Calu3 (cell line): ENCODE data around the gene PLEK2. TPM values are rescaled to one million over a fixed set of nuclear protein-coding genes. Genes with fewer than 3 reads are reported as not detected.

ENCODE experiments used
- BruUV-seq: library from RNA; stranded (reverse); fragments of 400-500 nt; replicated peaks from 2 replicates; lab custom pipeline; 2021; lab: Mats Ljungman, UMichigan
- CTCF ChIA-PET: fragments of 300-600 bp; sonication (Branson Sonifier 250); formaldehyde crosslinking; loops from one replicate; lab custom pipeline; 2022; ENCODE audit warnings: antibody characterized with exemption; lab: Charles Lee
- DNase-seq: peaks from one replicate; pipeline ENCODE4 v3.0.0; 2022
- H3K27ac Mint-ChIP-seq: one replicate; pipeline ENCODE4 v1.8.0; 2022; ENCODE audit warnings: mixed read lengths; ENCODE audit not compliant: unreplicated experiment
- H3K27me3 Mint-ChIP-seq: one replicate; pipeline ENCODE4 v1.8.0; 2022; ENCODE audit warnings: mixed read lengths; ENCODE audit not compliant: unreplicated experiment
- H3K36me3 Mint-ChIP-seq: one replicate; pipeline ENCODE4 v1.8.0; 2022; ENCODE audit warnings: mild to moderate bottlenecking, moderate library complexity, mixed read lengths; ENCODE audit not compliant: insufficient read depth, unreplicated experiment
- H3K4me1 Mint-ChIP-seq: one replicate; pipeline ENCODE4 v1.8.0; 2022; ENCODE audit warnings: mild to moderate bottlenecking, low read depth, mixed read lengths; ENCODE audit not compliant: unreplicated experiment
- H3K4me3 Mint-ChIP-seq: one replicate; pipeline ENCODE4 v1.8.0; 2022; ENCODE audit warnings: mild to moderate bottlenecking, low read depth, moderate library complexity, mixed read lengths; ENCODE audit not compliant: unreplicated experiment
- H3K9me3 Mint-ChIP-seq: one replicate; pipeline ENCODE4 v1.8.0; 2022; ENCODE audit warnings: low read depth, mixed read lengths; ENCODE audit not compliant: unreplicated experiment
- CTCF ChIP-seq: fragments of 200-600 bp; IDR thresholded peaks from one replicate; pipeline ENCODE4 v1.8.0; 2022; ENCODE audit warnings: antibody characterized with exemption; ENCODE audit not compliant: unreplicated experiment
- intact Hi-C: fragments of 100-400 bp; cut with micrococcal nuclease; formaldehyde crosslinking; loops from one replicate; pipeline ENCODE4 v1.10.0; 2022; ENCODE audit not compliant: unreplicated experiment
- total RNA-seq: library from RNA; stranded (reverse); gene quantifications from 2 replicates; pipeline ENCODE4 v1.2.3, GENCODE V29; 2022

PLEK2 gene
- total RNA-seq, 1 experiment from 2014 or later, result 39.5 TPM

- CTCF ChIA-PET, result interaction anchor here (0.7 to 0.8 kb wide), 2 partner anchors 22 to 23 kb away, joined by 3 to 4 read pairs; no protein-coding TSS in a partner anchor
- peaks cover 11% of the 10 kb centered on the region for H3K36me3 Mint-ChIP-seq
- no peaks in the 10 kb centered on the region for H3K27me3 Mint-ChIP-seq
- BruUV-seq, result no TSS peak
- intact Hi-C loops, result no loop called here
- no peak overlapping the region for H3K27ac Mint-ChIP-seq
- H3K4me1 Mint-ChIP-seq, result peaks cover 11% of the 10 kb centered on the region
- H3K9me3 Mint-ChIP-seq, result no peaks in the 10 kb centered on the region
- H3K4me3 Mint-ChIP-seq, result no peak overlapping the region
- no peak for DNase-seq
- no peak for TF ChIP-seq CTCF
These were observed 6.2 kb downstream of the PLEK2 start for GRCh38 chr14:67405771-67406170.

DNA sequence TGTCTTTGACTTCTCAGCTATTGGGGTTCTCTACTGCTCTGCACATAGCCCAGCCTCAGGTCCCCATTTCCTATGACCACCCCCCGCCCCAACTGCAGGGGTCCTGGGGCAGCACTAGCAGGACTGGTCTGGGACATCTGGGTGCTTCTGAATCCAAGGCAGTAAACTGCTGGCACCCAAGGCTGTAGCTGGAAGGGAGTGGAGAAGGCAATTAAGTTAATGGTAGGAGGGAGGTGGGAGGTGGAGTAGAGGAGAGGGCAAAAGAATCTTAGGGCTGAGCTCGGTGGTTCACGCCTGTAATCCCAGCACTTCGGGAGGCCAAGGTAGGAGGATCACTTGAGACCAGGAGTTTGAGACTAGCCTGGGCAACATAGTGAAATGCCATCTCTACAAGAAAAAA is 11.5 kb downstream of the PLEK2 start:
- no peak overlapping the region for H3K27ac Mint-ChIP-seq
- TF ChIP-seq CTCF, result no peak
- peaks cover 17% of the 10 kb centered on the region for H3K36me3 Mint-ChIP-seq
- no TSS peak for BruUV-seq
- H3K9me3 Mint-ChIP-seq, result no peaks in the 10 kb centered on the region
- H3K27me3 Mint-ChIP-seq, result no peaks in the 10 kb centered on the region
- H3K4me1 Mint-ChIP-seq, result peaks cover 11% of the 10 kb centered on the region
- CTCF ChIA-PET, result no interaction called here
- intact Hi-C loops, result no loop called here
- no peak for DNase-seq
- H3K4me3 Mint-ChIP-seq, result no peak overlapping the region

DNA sequence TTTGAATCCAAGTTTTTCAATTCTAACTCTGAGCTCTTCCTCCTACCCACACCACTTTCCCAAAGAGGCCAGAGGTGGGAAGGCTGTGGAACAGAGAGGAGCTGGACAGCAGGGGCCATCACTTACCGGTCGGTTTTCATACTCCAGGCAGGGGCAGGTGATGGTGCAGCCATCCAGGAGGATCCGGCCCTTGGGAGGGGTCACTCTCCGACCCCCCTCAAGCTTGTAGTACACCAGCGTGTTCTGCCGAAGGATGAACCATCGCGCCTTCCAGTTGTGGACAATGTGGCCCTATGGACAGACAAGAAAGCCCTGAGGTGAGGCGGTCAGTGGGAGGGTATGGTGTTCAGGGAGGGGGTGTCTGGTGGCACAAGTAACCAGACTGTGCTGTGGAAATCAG is 14.4 kb downstream of the PLEK2 start:
- BruUV-seq, result no TSS peak
- Mint-ChIP-seq H3K9me3 (no peaks in the 10 kb centered on the region), H3K36me3 (peaks cover 14% of the 10 kb centered on the region), H3K4me1 (peaks cover 11% of the 10 kb centered on the region), H3K27me3 (no peaks in the 10 kb centered on the region), H3K27ac (no peak overlapping the region), H3K4me3 (no peak overlapping the region)
- intact Hi-C loops, result no loop called here
- TF ChIP-seq CTCF, result no peak
- CTCF ChIA-PET, result interaction anchor here (0.6 kb wide), 1 partner anchor 38 kb away, joined by 4 read pairs; no protein-coding TSS in a partner anchor
- no peak for DNase-seq

- DNase-seq, result no peak
- intact Hi-C loops, result no loop called here
- Mint-ChIP-seq H3K36me3 (peaks cover 24% of the 10 kb centered on the region), H3K4me1 (peaks cover 11% of the 10 kb centered on the region), H3K27me3 (no peaks in the 10 kb centered on the region), H3K27ac (no peak overlapping the region), H3K4me3 (no peak overlapping the region), H3K9me3 (no peaks in the 10 kb centered on the region)
- no peak for TF ChIP-seq CTCF
- CTCF ChIA-PET, result interaction anchor here (0.6 kb wide), 2 partner anchors 39 to 170 kb away, joined by 4 to 7 read pairs; no protein-coding TSS in a partner anchor
- no TSS peak for BruUV-seq
These were observed 15.5 kb downstream of the PLEK2 start for GRCh38 chr14:67396381-67396970.
